ENCODE results near the gene TXNDC8. TPM values are rescaled to one million over a fixed set of nuclear protein-coding genes. Genes with fewer than 3 reads are reported as not detected.

TXNDC8 gene
- total RNA-seq, 1 donor from 2014 or later, result not detected

GRCh38 chr9:110293248-110293647 lies 44.4 kb downstream of the TXNDC8 start:
- no peak for TF ChIP-seq CTCF (IDR thresholded peaks at IDR 0.05; ENCODE audit: unreplicated experiment)
- Mint-ChIP-seq H3K4me1 (ENCODE audit: low read depth) (peaks cover 2% of the 10 kb centered on the region), H3K4me3 (ENCODE audit: low read depth) (no peak overlapping the region), H3K9me3 (ENCODE audit: low read depth) (no peaks in the 10 kb centered on the region), H3K27me3 (peaks cover 6% of the 10 kb centered on the region), H3K27ac (no peak overlapping the region), H3K36me3 (ENCODE audit: insufficient read depth) (no peaks in the 10 kb centered on the region)
- DNase-seq (ENCODE audit: low spot score, unreplicated experiment), result no peak

GRCh38 chr9:110291921-110292557 lies 45.6 kb downstream of the TXNDC8 start:
- TF ChIP-seq CTCF (IDR thresholded peaks at IDR 0.05; ENCODE audit: unreplicated experiment), result no peak
- DNase-seq (ENCODE audit: low spot score, unreplicated experiment), result no peak
- Mint-ChIP-seq H3K36me3 (ENCODE audit: insufficient read depth) (no peaks in the 10 kb centered on the region), H3K27me3 (peaks cover 6% of the 10 kb centered on the region), H3K9me3 (ENCODE audit: low read depth) (no peaks in the 10 kb centered on the region), H3K4me3 (ENCODE audit: low read depth) (no peak overlapping the region), H3K4me1 (ENCODE audit: low read depth) (no peaks in the 10 kb centered on the region), H3K27ac (no peak overlapping the region)

GRCh38 chr9:110290001-110290400 lies 47.7 kb downstream of the TXNDC8 start:
- no peak for TF ChIP-seq CTCF (IDR thresholded peaks at IDR 0.05; ENCODE audit: unreplicated experiment)
- H3K4me1 Mint-ChIP-seq (ENCODE audit: low read depth), result no peaks in the 10 kb centered on the region
- no peak for DNase-seq (ENCODE audit: low spot score, unreplicated experiment)
- peaks cover 6% of the 10 kb centered on the region for H3K27me3 Mint-ChIP-seq
- no peaks in the 10 kb centered on the region for H3K9me3 Mint-ChIP-seq (ENCODE audit: low read depth)
- no peak overlapping the region for H3K4me3 Mint-ChIP-seq (ENCODE audit: low read depth)
- H3K27ac Mint-ChIP-seq, result no peak overlapping the region
- H3K36me3 Mint-ChIP-seq (ENCODE audit: insufficient read depth), result no peaks in the 10 kb centered on the region

GRCh38 chr9:110288503-110288902 lies 49.2 kb downstream of the TXNDC8 start:
- Mint-ChIP-seq H3K9me3 (ENCODE audit: low read depth) (no peaks in the 10 kb centered on the region), H3K27ac (no peak overlapping the region), H3K4me3 (ENCODE audit: low read depth) (no peak overlapping the region), H3K36me3 (ENCODE audit: insufficient read depth) (no peaks in the 10 kb centered on the region), H3K4me1 (ENCODE audit: low read depth) (peaks cover 6% of the 10 kb centered on the region), H3K27me3 (peaks cover 3% of the 10 kb centered on the region)
- no peak for TF ChIP-seq CTCF (IDR thresholded peaks at IDR 0.05; ENCODE audit: unreplicated experiment)
- no peak for DNase-seq (ENCODE audit: low spot score, unreplicated experiment)

- H3K4me1 Mint-ChIP-seq (ENCODE audit: low read depth), result peaks cover 10% of the 10 kb centered on the region
- DNase-seq (ENCODE audit: low spot score, unreplicated experiment), result no peak
- H3K36me3 Mint-ChIP-seq (ENCODE audit: insufficient read depth), result no peaks in the 10 kb centered on the region
- no peak overlapping the region for H3K27ac Mint-ChIP-seq
- H3K9me3 Mint-ChIP-seq (ENCODE audit: low read depth), result no peaks in the 10 kb centered on the region
- H3K4me3 Mint-ChIP-seq (ENCODE audit: low read depth), result no peak overlapping the region
- no peaks in the 10 kb centered on the region for H3K27me3 Mint-ChIP-seq
- no peak for TF ChIP-seq CTCF (IDR thresholded peaks at IDR 0.05; ENCODE audit: unreplicated experiment)
Observed at GRCh38 chr9:110287289-110287680, 50.4 kb downstream of the TXNDC8 start.

Measured in progenitor cell of endocrine pancreas (in vitro differentiated cells).